Stimulated activated CD8-positive, alpha-beta memory T cell treated with anti-CD3 and anti-CD28 coated beads, Interleukin-12 subunit alpha, Interleukin-12 subunit beta, amount 100 ng/mL, for 4 hours (primary cell): ENCODE measurements around the gene BPHL.
"Not testable (repeated sequence)": the region's sequence is repeated elsewhere in the genome, so short reads cannot be mapped to it uniquely, and the experiment has no call there.

Experiments used
- DNase-seq: peaks from one replicate; pipeline ENCODE4 v3.0.0-alpha.2; 2020; ENCODE audit warnings: low read depth

Gene BPHL

GRCh38 chr6:3122823-3123182 lies 4.3 kb downstream of the BPHL start:
- no peak for DNase-seq

GRCh38 chr6:3124667-3125066 lies 6.2 kb downstream of the BPHL start:
- no peak for DNase-seq

- DNase-seq: no peak
These were observed 7.3 kb downstream of the BPHL start for GRCh38 chr6:3125815-3126214.

GRCh38 chr6:3128356-3129108 lies 10.0 kb downstream of the BPHL start:
- DNase-seq: no peak

GRCh38 chr6:3131695-3132094 lies 13.2 kb downstream of the BPHL start:
- DNase-seq: no peak

- DNase-seq: no peak
These were observed 15.0 kb downstream of the BPHL start for GRCh38 chr6:3133515-3133914.

- DNase-seq: no peak
These were observed 17.3 kb downstream of the BPHL start for GRCh38 chr6:3135668-3136291.

- DNase-seq: no peak
These were observed 17.9 kb downstream of the BPHL start for GRCh38 chr6:3136292-3137011.

- DNase-seq: no peak
These were observed 18.7 kb downstream of the BPHL start for GRCh38 chr6:3137057-3137777.

- DNase-seq: not testable (repeated sequence)
These were observed 19.4 kb downstream of the BPHL start for GRCh38 chr6:3137873-3138272.

GRCh38 chr6:3138341-3138740 lies 19.8 kb downstream of the BPHL start:
- DNase-seq: no peak

- DNase-seq: no peak
These were observed 20.8 kb downstream of the BPHL start for GRCh38 chr6:3139090-3139903.

GRCh38 chr6:3140201-3140600 lies 21.7 kb downstream of the BPHL start:
- no peak for DNase-seq

GRCh38 chr6:3142536-3142935 lies 24.0 kb downstream of the BPHL start:
- no peak for DNase-seq

GRCh38 chr6:3143158-3143557 lies 24.6 kb downstream of the BPHL start:
- DNase-seq: no peak

- no peak for DNase-seq
These were observed 26.1 kb downstream of the BPHL start for GRCh38 chr6:3144571-3144970.

GRCh38 chr6:3147914-3148757 lies 29.6 kb downstream of the BPHL start:
- no peak for DNase-seq

- no peak for DNase-seq
These were observed 33.2 kb downstream of the BPHL start for GRCh38 chr6:3151691-3152090.

GRCh38 chr6:3152689-3153088 lies 34.2 kb downstream of the BPHL start:
- DNase-seq: no peak

GRCh38 chr6:3155416-3155815 lies 36.9 kb downstream of the BPHL start:
- not testable (repeated sequence) for DNase-seq
